Endodermal cell (in vitro differentiated cells): ENCODE measurements around the gene ATP5PO. TPM values are rescaled to one million over a fixed set of nuclear protein-coding genes. Genes with fewer than 3 reads are reported as not detected.

Source experiments
- DNase-seq: peaks from one replicate; pipeline ENCODE4 v3.0.0-alpha.2; 2017
- H3K27ac ChIP-seq: 2 replicates; pipeline ENCODE4 v1.5.1; 2013; ENCODE audit warnings: mild to moderate bottlenecking, low read depth, low read length, moderate library complexity
- H3K27me3 ChIP-seq: 2 replicates; pipeline ENCODE4 v1.6.1; 2013; ENCODE audit warnings: mild to moderate bottlenecking, low read length, moderate library complexity; ENCODE audit not compliant: insufficient read depth, control insufficient read depth, poor library complexity, severe bottlenecking
- H3K36me3 ChIP-seq: 2 replicates; pipeline ENCODE4 v1.7.0; 2013; ENCODE audit warnings: mild to moderate bottlenecking, low read length, moderate library complexity; ENCODE audit not compliant: control insufficient read depth, insufficient read depth
- H3K4me1 ChIP-seq: one replicate; pipeline ENCODE4 v1.7.0; 2013; ENCODE audit warnings: low read length; ENCODE audit not compliant: control insufficient read depth, insufficient read depth
- H3K4me3 ChIP-seq: 2 replicates; pipeline ENCODE4 v1.5.1; 2013; ENCODE audit warnings: mild to moderate bottlenecking, low read length, moderate library complexity
- H3K9ac ChIP-seq: 2 replicates; pipeline ENCODE4 v1.6.1; 2013; ENCODE audit warnings: mild to moderate bottlenecking, low read length, moderate library complexity; ENCODE audit not compliant: poor library complexity, severe bottlenecking; ENCODE audit errors: extremely low read depth
- H3K9me3 ChIP-seq: 2 replicates; pipeline ENCODE4 v1.6.1; 2013; ENCODE audit warnings: mild to moderate bottlenecking, low read length, moderate library complexity; ENCODE audit not compliant: control insufficient read depth
- H3K27ac Mint-ChIP-seq: 2 replicates; pipeline ENCODE4 v1.8.0; 2020; ENCODE audit warnings: mixed read lengths
- H3K27me3 Mint-ChIP-seq: 2 replicates; pipeline ENCODE4 v1.8.0; 2021; ENCODE audit warnings: mild to moderate bottlenecking, mixed read lengths; ENCODE audit not compliant: insufficient read depth
- H3K36me3 Mint-ChIP-seq: 2 replicates; pipeline ENCODE4 v1.8.0; 2020; ENCODE audit warnings: low read depth, mixed read lengths
- H3K4me1 Mint-ChIP-seq: 2 replicates; pipeline ENCODE4 v1.8.0; 2020; ENCODE audit warnings: mixed read lengths
- H3K4me3 Mint-ChIP-seq: 2 replicates; pipeline ENCODE4 v1.8.0; 2020; ENCODE audit warnings: mild to moderate bottlenecking, moderate library complexity, mixed read lengths
- H3K9me3 Mint-ChIP-seq: 2 replicates; pipeline ENCODE4 v1.8.0; 2020; ENCODE audit warnings: mild to moderate bottlenecking, mixed read lengths
- CTCF ChIP-seq: fragments of 200-600 bp; sonication (generic); conservative IDR thresholded peaks from 2 replicates; pipeline ENCODE4 v1.5.0; 2021; ENCODE audit warnings: antibody characterized with exemption, mild to moderate bottlenecking
- WGBS, 2 experiments: methylation state at CpG; one replicate each; pipeline versions ENCODE4 v1.1.5 to v1.1.7; 2013; ENCODE audit warnings: missing lambda C conversion rate in 2 of 2, mixed read lengths in 1 of 2; ENCODE audit not compliant: insufficient coverage in 1 of 2, insufficient read length in 1 of 2; 5-methylcytosine and 5-hydroxymethylcytosine counted together
- total RNA-seq, 2 donors: library from RNA; stranded (reverse); fragmentation: NEBNext Ultra II Directional in 1 of 2; extraction: Animal tissue kit (Norgen Biotek cat#: 25700) in 1 of 2; gene quantifications; 2 replicates in 1 of 2; 3 replicates in 1 of 2; pipeline ENCODE4 v1.2.1, GENCODE V29; 2021

ATP5PO gene
- total RNA-seq, 2 donors from 2014 or later = 223 to 252 TPM

- Mint-ChIP-seq H3K9me3 (no peaks in the 10 kb centered on the region), H3K27me3 (no peaks in the 10 kb centered on the region), H3K36me3 (no peaks in the 10 kb centered on the region), H3K4me1 (peaks cover 22% of the 10 kb centered on the region), H3K4me3 (no peak overlapping the region), H3K27ac (no peak overlapping the region)
- no peaks in the 10 kb centered on the region for H3K27me3 ChIP-seq
- no peaks in the 10 kb centered on the region for H3K9me3 ChIP-seq
- H3K4me3 ChIP-seq = no peak overlapping the region
- H3K27ac ChIP-seq = no peak overlapping the region
- no peak for TF ChIP-seq CTCF
- 84 to 86% methylated on average over 12 to 18 of the region's 18 CpGs for WGBS, 2 experiments
- no peak for DNase-seq
- H3K4me1 ChIP-seq = peaks cover 4% of the 10 kb centered on the region
- no peak overlapping the region for H3K9ac ChIP-seq
- no peaks in the 10 kb centered on the region for H3K36me3 ChIP-seq
Observed at GRCh38 chr21:33859373-33860102, 56.1 kb downstream of the ATP5PO start.

GRCh38 chr21:33858667-33859372, 56.8 kb downstream of the ATP5PO start:
- 82 to 90% methylated on average over 13 to 15 of the region's 15 CpGs for WGBS, 2 experiments
- H3K4me3 ChIP-seq = no peak overlapping the region
- H3K27me3 Mint-ChIP-seq = no peaks in the 10 kb centered on the region
- no peak for TF ChIP-seq CTCF
- peak overlapping the region; percentile 6 for H3K4me3 Mint-ChIP-seq
- H3K27ac ChIP-seq = no peak overlapping the region
- no peaks in the 10 kb centered on the region for H3K9me3 ChIP-seq
- no peak overlapping the region for H3K27ac Mint-ChIP-seq
- H3K4me1 ChIP-seq = peaks cover 4% of the 10 kb centered on the region
- no peaks in the 10 kb centered on the region for H3K9me3 Mint-ChIP-seq
- H3K36me3 Mint-ChIP-seq = no peaks in the 10 kb centered on the region
- DNase-seq = no peak
- H3K27me3 ChIP-seq = no peaks in the 10 kb centered on the region
- H3K9ac ChIP-seq = no peak overlapping the region
- no peaks in the 10 kb centered on the region for H3K36me3 ChIP-seq
- H3K4me1 Mint-ChIP-seq = peaks cover 22% of the 10 kb centered on the region

GRCh38 chr21:33857846-33858666, 57.5 kb downstream of the ATP5PO start:
- peak overlapping the region; percentile 6 for H3K4me3 Mint-ChIP-seq
- H3K9ac ChIP-seq = no peak overlapping the region
- H3K4me1 ChIP-seq = peaks cover 4% of the 10 kb centered on the region
- peak; percentile 22 for TF ChIP-seq CTCF
- no peaks in the 10 kb centered on the region for H3K9me3 ChIP-seq
- H3K36me3 Mint-ChIP-seq = no peaks in the 10 kb centered on the region
- DNase-seq = peak; percentile 83
- H3K9me3 Mint-ChIP-seq = no peaks in the 10 kb centered on the region
- H3K4me3 ChIP-seq = no peak overlapping the region
- H3K27ac Mint-ChIP-seq = no peak overlapping the region
- H3K27me3 ChIP-seq = no peaks in the 10 kb centered on the region
- no peaks in the 10 kb centered on the region for H3K27me3 Mint-ChIP-seq
- peaks cover 22% of the 10 kb centered on the region for H3K4me1 Mint-ChIP-seq
- H3K27ac ChIP-seq = no peak overlapping the region
- no peaks in the 10 kb centered on the region for H3K36me3 ChIP-seq
- 73 to 74% methylated on average over 10 to 25 of the region's 25 CpGs for WGBS, 2 experiments
